Astrocyte (in vitro differentiated cells and primary cell): ENCODE measurements around the gene GADD45GIP1. TPM values are rescaled to one million over a fixed set of nuclear protein-coding genes. Genes with fewer than 3 reads are reported as not detected.

Source experiments
- DNase-seq: peaks from one replicate; pipeline ENCODE4 v3.0.0-alpha.2; 2010; ENCODE audit warnings: low read depth
- FAIRE-seq: peaks from 2 replicates; lab custom pipeline; 2011; peaks lifted over from hg19 to GRCh38; lab: Jason Lieb, UNC
- H2AFZ ChIP-seq: 2 replicates; pipeline ENCODE4 v1.6.0; 2012; ENCODE audit warnings: low read depth, low read length, inconsistent platforms
- H3K27ac ChIP-seq: 2 replicates; pipeline ENCODE4 v1.5.1; 2011; ENCODE audit warnings: low read depth, low read length, inconsistent platforms
- H3K27me3 ChIP-seq: 2 replicates; pipeline ENCODE4 v1.6.0; 2011; ENCODE audit warnings: low read length, inconsistent platforms; ENCODE audit not compliant: insufficient read depth
- H3K36me3 ChIP-seq: 2 replicates; pipeline ENCODE4 v1.5.1; 2011; ENCODE audit warnings: low read length, inconsistent platforms; ENCODE audit not compliant: insufficient read depth
- H3K4me1 ChIP-seq: 2 replicates; pipeline ENCODE4 v1.5.1; 2011; ENCODE audit warnings: low read length, inconsistent platforms; ENCODE audit not compliant: insufficient read depth
- H3K4me2 ChIP-seq: 2 replicates; pipeline ENCODE4 v1.6.0; 2012; ENCODE audit warnings: low read length, inconsistent platforms
- H3K4me3 ChIP-seq: 2 replicates; pipeline ENCODE4 v1.5.1; 2011; ENCODE audit warnings: low read depth, mild to moderate bottlenecking, low read length, inconsistent platforms; ENCODE audit not compliant: insufficient read depth
- H3K79me2 ChIP-seq: 2 replicates; pipeline ENCODE4 v1.6.0; 2012; ENCODE audit warnings: mild to moderate bottlenecking, low read length, inconsistent platforms; ENCODE audit not compliant: insufficient read depth
- H3K9ac ChIP-seq: 2 replicates; pipeline ENCODE4 v1.6.0; 2012; ENCODE audit warnings: mild to moderate bottlenecking, low read length, inconsistent platforms
- H3K9me3 ChIP-seq: 2 replicates; pipeline ENCODE4 v1.5.1; 2012; ENCODE audit warnings: low read depth, mild to moderate bottlenecking, low read length, inconsistent platforms; ENCODE audit not compliant: insufficient read depth
- H4K20me1 ChIP-seq: 2 replicates; pipeline ENCODE4 v1.6.0; 2012; ENCODE audit warnings: low read length, inconsistent platforms; ENCODE audit not compliant: insufficient read depth
- H3K27ac Mint-ChIP-seq: one replicate; pipeline ENCODE4 v1.8.0; 2021; ENCODE audit warnings: mild to moderate bottlenecking, mixed read lengths; ENCODE audit not compliant: unreplicated experiment
- H3K27me3 Mint-ChIP-seq: one replicate; pipeline ENCODE4 v1.8.0; 2021; ENCODE audit warnings: low read depth, mixed read lengths; ENCODE audit not compliant: unreplicated experiment
- H3K36me3 Mint-ChIP-seq: one replicate; pipeline ENCODE4 v1.8.0; 2021; ENCODE audit warnings: low read depth, mixed read lengths; ENCODE audit not compliant: unreplicated experiment
- H3K4me1 Mint-ChIP-seq: one replicate; pipeline ENCODE4 v1.8.0; 2021; ENCODE audit warnings: low read depth, mixed read lengths; ENCODE audit not compliant: unreplicated experiment
- H3K4me3 Mint-ChIP-seq: one replicate; pipeline ENCODE4 v1.8.0; 2021; ENCODE audit warnings: mild to moderate bottlenecking, moderate library complexity, mixed read lengths; ENCODE audit not compliant: unreplicated experiment
- H3K9me3 Mint-ChIP-seq: one replicate; pipeline ENCODE4 v1.8.0; 2021; ENCODE audit warnings: mild to moderate bottlenecking, mixed read lengths; ENCODE audit not compliant: unreplicated experiment
- EZH2 ChIP-seq: IDR thresholded peaks from 2 replicates; pipeline ENCODE4 v1.6.1; 2012; ENCODE audit warnings: mild to moderate bottlenecking, low read length, inconsistent platforms; ENCODE audit not compliant: insufficient read depth
- total RNA-seq: library from RNA; stranded (reverse); gene quantifications from 2 replicates; pipeline ENCODE4 v1.2.1, GENCODE V29; 2021
- TF ChIP-seq, protein P1 (sequence below): IDR thresholded peaks from 2 replicates; pipeline ENCODE4 v1.5.1; 2011; ENCODE audit warnings: low read depth, mild to moderate bottlenecking, inconsistent platforms, low read length, moderate library complexity; ENCODE audit not compliant: insufficient read depth

GADD45GIP1 gene
- total RNA-seq, 1 donor from 2014 or later = 35.5 TPM

DNA sequence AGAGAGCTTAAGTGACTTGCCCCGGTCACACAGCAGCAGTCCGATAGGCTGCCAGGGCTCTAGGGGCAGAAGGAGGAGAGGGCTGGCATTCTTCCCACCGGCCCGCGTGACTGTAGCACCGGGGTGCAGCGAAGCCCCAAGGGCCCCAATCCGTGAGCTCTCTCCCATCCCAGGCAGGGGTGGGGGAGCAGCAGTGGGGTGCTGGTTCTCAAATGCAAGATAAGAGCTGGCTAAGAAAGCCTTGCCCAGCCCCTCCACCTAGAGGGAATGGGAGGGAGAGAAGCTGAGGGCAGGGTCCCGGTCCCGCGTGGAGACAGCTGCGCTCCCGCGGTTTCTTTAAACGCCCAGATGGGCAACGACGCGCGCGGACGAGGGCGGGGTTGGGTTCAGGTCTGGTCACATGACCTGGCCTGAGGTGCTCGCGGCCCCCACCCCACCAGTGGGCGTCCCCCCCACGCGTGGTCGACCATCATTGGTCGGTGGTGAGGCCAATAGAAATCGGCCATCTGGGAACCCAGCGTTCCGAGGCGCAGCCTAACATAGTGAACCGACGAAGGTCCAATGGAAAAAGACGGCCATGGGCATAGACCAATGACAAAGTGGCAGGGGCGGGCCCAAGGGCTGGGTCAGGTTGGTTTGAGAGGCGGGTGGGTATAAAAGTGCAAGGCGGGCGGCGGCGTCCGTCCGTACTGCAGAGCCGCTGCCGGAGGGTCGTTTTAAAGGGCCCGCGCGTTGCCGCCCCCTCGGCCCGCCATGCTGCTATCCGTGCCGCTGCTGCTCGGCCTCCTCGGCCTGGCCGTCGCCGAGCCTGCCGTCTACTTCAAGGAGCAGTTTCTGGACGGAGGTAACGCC, 18.9 kb downstream of the GADD45GIP1 start, which contains the start of gene CALR:
CALR (plus strand) TSS at position 683 of the 852 bp plus-strand sequence; CDS start at position 754, 71 bp downstream.
- peaks cover 22% of the 10 kb centered on the region for H3K36me3 Mint-ChIP-seq
- H3K4me3 Mint-ChIP-seq = peak within 1 kb of the TSS; percentile 100
- peak within 1 kb of the TSS; percentile 83 for H3K27ac ChIP-seq
- peak within 1 kb of the TSS; percentile 70 for H2AFZ ChIP-seq
- H3K27me3 Mint-ChIP-seq = no peaks in the 10 kb centered on the region
- H3K4me3 ChIP-seq = peak within 1 kb of the TSS; percentile 91
- H3K79me2 ChIP-seq = peaks cover 49% of the 10 kb centered on the region
- H3K36me3 ChIP-seq = peaks cover 26% of the 10 kb centered on the region
- H3K27me3 ChIP-seq = no peaks in the 10 kb centered on the region
- peak within 1 kb of the TSS; percentile 96 for H3K27ac Mint-ChIP-seq
- FAIRE-seq (peak; percentile 60), DNase-seq (peak; percentile 97)
- H3K4me1 ChIP-seq = peaks cover 25% of the 10 kb centered on the region
- peak within 1 kb of the TSS; percentile 97 for H3K9ac ChIP-seq
- H4K20me1 ChIP-seq = peaks cover 46% of the 10 kb centered on the region
- no peaks in the 10 kb centered on the region for H3K9me3 Mint-ChIP-seq
- peak within 1 kb of the TSS; percentile 97 for H3K4me2 ChIP-seq
- H3K4me1 Mint-ChIP-seq = peaks cover 22% of the 10 kb centered on the region
- TF ChIP-seq EZH2 = no peak
- TF ChIP-seq, protein P1, sequence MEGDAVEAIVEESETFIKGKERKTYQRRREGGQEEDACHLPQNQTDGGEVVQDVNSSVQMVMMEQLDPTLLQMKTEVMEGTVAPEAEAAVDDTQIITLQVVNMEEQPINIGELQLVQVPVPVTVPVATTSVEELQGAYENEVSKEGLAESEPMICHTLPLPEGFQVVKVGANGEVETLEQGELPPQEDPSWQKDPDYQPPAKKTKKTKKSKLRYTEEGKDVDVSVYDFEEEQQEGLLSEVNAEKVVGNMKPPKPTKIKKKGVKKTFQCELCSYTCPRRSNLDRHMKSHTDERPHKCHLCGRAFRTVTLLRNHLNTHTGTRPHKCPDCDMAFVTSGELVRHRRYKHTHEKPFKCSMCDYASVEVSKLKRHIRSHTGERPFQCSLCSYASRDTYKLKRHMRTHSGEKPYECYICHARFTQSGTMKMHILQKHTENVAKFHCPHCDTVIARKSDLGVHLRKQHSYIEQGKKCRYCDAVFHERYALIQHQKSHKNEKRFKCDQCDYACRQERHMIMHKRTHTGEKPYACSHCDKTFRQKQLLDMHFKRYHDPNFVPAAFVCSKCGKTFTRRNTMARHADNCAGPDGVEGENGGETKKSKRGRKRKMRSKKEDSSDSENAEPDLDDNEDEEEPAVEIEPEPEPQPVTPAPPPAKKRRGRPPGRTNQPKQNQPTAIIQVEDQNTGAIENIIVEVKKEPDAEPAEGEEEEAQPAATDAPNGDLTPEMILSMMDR = no peak
- H3K9me3 ChIP-seq = no peaks in the 10 kb centered on the region

DNA sequence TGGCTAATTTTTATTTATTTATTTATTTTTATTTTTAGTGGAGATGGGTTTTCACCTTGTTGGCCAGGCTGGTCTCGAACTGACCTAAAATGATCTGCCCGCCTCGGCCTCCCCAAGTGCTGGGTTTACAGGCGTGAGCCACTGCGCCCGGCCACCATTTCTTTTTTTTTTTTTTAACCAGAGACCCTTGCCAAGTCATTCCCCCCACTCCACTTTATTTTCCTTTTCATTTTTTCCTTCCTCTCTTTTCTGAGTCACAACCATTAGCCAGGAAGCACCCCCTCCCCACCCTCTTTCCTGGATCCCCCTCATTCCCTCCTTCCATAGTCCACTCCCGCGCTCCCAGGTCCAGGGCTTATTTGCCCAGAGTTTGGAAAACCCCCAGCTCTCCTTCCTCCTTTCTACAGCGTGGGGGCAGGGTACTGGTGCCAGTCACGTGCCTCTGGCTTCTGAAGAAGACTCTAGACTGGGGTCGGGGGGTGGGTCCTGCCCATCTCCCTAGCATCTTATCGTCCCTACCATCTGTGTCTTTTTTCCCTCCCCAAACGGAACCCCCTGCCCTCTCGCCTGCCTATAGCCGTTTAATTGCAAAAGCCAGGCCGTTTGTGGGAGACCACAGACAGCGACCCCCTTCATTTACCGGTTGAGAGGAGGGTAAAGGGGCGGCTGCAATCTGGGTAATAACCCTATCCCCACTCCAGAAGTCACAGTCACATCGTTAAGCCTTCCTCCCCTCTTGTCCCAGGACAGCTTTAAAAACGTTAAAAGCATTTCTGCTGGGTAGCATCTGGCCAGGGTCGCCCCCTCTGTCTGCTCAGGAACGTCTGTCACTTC, 19.7 kb downstream of the GADD45GIP1 start:
- Histone ChIP-seq H3K79me2 (peaks cover 52% of the 10 kb centered on the region), H3K9ac (peak overlapping the region; percentile 97)
- no peak for DNase-seq

More for the DNA sequence above, 19.7 kb downstream of the GADD45GIP1 start:
- peaks cover 31% of the 10 kb centered on the region for H3K4me1 ChIP-seq
- peak overlapping the region; percentile 97 for H3K4me2 ChIP-seq
- peaks cover 21% of the 10 kb centered on the region for H3K36me3 ChIP-seq
- H3K9me3 ChIP-seq = no peaks in the 10 kb centered on the region
- Mint-ChIP-seq H3K9me3 (no peaks in the 10 kb centered on the region), H3K27me3 (no peaks in the 10 kb centered on the region), H3K4me3 (peak overlapping the region; percentile 100), H3K36me3 (peaks cover 19% of the 10 kb centered on the region), H3K27ac (peak overlapping the region; percentile 72), H3K4me1 (peaks cover 24% of the 10 kb centered on the region)
- peak overlapping the region; percentile 61 for H3K4me3 ChIP-seq
- peak overlapping the region; percentile 70 for H2AFZ ChIP-seq
- H3K27me3 ChIP-seq = no peaks in the 10 kb centered on the region
- peak overlapping the region; percentile 67 for H3K27ac ChIP-seq
- peaks cover 44% of the 10 kb centered on the region for H4K20me1 ChIP-seq
- TF ChIP-seq, protein P1 = no peak
- no peak for TF ChIP-seq EZH2
- FAIRE-seq = no peak
